CD4-positive, alpha-beta T cell treated with Interleukin-15 for 4 hours (primary cell): ENCODE results near the gene WWOX.

Experiments
- DNase-seq: peaks from one replicate; pipeline ENCODE4 v3.0.0-alpha.2; 2020; ENCODE audit warnings: low spot score

The WWOX gene

DNA sequence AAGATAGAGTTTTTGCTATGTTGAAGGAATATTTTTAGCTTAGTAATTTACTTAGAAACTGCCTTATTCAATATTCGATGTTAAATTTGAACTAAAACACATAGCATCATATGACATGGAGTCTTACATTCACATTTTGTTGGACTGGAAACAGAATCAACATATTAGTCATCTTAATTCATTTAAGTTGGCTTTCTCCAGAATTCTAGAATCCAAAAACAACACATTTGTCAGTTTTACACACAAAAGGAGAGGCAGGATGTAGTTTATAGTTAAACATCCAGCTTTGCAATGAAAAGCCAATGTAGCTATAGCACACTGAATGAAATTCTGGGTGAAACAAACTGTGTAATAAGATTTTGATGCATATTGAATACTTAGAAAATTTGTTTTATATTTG lies 43.3 kb downstream of the WWOX start:
- no peak for DNase-seq

DNA sequence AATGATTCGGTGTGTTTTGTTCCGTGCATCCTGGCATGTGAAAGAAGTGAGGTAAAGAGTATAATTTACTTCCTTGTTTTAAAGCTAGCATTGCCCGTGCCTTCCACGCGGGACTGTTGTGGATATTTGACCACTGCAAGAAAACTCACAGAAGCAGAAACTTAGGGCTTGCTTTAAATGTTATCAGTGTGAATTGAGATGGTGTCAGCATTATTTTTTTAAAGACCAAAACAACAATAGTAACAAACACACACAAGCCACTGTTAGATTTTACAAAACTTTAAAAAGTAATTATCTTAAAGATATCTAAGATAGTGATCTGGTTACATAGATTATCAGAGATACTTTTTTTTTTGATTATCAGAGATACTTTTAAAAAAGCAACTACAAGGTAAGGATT lies 47.4 kb downstream of the WWOX start:
- no peak for DNase-seq

DNA sequence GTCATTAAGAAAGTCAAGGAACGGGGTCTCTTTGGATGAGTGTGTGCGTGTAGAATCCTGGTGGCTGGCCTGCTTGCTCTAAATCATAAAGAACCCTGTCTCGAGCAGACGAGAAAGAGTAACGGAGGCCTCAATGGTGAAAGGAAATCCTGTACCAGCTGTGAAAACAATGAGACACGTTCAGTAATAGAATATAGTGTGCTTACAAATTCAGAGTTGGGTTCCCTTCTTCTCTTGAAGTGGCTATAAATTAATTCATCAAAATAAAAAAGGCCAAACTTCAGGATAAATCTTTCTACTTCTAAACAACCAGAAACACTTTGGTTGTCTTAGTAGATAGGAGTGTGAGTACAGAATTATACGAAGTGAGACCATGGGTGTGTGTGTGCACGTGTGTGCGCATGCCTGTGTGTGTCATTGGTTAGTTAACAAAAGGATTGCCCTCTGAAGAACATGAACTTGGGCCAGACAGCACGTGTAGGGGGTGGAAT lies 48.5 kb downstream of the WWOX start:
- DNase-seq, result no peak

DNA sequence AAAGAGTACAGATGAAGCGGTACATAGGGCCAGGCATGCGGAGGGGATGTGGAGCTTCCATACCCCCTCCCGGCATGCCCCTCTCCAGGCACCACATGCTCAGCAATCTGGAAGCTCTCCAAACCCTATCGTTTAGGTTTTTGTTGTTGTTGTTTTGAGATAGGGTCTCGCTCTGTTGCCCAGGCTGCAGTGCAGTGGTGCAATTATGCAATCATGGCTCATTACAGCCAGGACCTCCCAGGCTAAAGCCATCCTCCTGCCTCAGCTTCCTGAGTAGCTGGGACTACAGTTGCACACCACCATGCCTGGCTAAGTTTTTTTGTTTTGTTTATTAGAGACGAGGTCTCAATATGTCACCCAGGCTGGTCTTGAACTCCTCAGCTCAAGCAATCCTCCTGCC lies 50.8 kb downstream of the WWOX start:
- no peak for DNase-seq

DNA sequence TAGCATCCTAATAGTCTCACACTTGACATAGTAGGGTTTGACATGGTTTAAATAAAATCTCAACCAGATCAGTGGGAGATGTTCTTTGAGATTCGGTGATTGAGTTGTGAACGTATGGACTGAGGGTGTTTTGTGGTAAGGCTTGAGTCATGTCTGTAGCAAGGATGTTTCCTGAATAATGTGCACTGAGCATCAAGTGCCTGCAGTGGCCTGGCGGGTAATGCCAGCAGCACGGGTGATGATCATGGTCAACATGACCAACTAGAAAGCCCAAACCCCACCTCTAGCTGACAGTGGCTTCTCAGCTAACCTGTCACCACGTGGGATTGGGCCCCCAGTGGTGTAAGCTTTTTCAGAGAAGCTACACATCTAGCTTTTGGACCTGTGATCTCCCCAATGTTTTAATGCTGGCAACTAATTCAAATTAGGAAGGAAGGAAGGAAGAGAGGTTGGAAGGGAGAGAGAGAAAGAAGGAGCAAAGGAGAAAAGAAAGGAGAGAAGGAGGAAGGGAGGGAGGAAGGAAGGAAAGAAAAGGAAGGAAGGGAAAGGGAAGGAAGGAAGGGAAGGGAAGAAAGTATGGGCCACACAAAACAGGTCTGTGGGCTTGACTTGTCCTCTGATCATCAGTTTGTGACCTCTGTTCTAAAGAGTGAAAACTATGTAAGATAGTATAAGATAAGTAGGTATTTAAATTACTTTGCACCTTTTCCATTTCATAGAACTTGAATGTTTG lies 55.4 kb downstream of the WWOX start:
- no peak for DNase-seq

DNA sequence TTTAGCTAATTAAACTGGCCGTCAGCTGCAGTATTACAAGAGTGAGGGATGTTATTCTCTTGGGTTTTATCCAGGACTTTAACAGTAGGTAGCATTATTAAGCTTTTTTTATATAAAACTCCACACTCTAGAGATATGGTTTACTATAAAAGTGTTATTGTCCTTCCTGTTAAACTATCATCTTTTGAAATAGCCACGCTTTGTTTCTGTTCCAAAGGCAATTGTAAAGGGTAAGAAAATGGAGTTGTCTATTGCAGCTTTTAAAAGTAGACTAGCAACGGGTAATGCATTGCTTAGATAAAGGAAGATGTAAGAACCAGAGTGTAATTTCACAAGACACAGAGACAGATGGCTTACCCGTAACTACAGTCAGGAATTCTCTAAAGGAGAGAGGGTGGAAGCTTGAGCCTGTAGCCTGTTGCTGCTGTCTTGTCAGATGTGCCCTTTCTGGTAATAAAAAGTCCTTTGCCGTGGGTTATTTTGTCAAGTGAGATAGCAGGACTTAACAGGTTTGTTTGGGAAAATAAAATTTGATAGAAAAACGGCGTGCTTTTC lies 56.4 kb downstream of the WWOX start:
- DNase-seq, result no peak

DNA sequence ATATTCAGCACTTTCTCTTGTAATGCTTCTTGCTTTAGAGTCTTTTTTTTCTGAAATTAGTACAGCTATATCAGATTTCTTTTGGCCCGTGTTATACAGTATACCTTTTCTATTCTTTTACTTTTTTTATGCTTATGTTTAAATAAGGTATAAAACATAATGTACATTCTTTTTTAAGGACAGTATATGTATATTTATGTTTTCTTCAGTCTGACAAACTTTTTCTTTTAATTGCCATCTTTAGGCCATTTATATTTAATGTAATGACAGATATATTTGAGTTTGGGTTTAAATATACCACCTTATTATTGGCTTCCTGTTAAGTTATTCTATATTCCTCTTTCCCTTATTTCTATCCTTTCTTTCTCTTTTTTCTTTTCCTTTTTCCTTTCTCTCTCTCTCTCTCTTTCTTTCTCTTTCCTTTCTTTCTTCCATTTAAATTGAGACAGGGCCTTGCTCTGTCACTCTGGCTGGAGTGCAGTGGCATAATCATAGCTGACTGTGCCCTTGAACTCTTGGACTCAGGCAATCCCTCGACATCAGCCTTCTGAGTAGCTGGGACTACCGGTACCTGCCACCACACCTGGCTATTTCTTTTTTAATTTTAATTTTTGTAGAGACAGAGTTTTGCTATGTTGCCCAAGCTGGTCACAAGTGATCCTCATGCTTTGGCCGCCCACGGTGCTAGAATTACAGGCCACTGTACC lies 61.7 kb downstream of the WWOX start:
- no peak for DNase-seq

DNA sequence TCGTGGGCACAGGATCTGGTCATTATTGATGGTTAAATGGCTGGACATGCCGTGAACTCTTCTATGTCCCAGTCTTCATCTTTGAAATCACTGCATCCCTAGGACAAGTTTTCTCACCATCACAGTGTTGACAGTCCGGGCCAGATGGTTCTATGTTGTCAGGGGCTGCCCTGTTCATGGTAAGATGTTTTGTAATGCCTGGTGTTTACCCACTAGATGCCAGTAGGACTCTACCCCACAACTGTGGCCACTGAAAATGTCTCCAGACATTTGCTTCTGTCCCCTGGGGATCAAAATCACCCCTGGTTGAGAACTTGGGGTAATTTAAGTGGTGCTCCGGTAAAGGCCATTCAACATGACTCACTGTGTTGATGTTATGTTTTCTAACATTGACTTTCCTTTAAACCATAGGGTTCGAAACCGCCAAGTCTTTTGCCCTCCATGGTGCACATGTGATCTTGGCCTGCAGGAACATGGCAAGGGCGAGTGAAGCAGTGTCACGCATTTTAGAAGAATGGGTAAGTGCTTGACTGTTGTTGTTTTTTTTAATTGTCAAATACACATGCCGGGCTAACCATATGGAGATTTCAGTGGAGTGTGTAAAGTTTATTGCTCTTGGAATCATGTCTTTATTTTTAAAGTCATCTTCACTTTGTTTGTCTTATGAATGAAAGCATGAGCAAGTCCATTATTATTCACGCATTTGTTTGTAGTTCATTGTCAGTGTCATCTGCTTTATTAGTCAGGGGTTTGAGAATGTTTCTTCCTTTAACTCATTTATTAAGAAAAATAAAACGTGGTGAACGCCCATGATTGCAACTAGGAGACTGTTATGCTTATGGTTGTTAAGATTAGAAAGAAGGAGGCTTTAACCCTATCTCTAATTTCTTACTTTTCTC lies 64.6 kb downstream of the WWOX start:
- DNase-seq, result no peak

DNA sequence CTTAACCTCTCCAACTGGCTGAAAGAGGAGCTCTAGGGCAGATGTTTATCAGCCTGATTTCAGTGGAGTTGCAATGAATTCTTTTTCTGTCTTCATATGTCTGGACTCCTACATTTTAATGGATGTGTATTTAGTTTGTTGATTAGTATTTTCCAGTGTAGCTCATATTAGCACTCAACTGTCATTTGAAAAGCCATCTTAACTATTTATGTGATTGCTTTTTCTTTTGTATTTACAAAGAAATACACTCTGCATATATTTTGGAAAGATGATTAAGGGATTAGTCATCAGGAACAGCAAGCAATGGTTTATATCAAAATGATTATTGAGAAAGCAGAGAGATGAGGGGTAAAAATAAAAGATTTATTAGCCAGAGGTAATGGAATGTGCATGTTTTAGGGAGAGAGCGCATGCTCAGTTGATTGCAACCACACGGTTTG lies 71.1 kb downstream of the WWOX start:
- no peak for DNase-seq

DNA sequence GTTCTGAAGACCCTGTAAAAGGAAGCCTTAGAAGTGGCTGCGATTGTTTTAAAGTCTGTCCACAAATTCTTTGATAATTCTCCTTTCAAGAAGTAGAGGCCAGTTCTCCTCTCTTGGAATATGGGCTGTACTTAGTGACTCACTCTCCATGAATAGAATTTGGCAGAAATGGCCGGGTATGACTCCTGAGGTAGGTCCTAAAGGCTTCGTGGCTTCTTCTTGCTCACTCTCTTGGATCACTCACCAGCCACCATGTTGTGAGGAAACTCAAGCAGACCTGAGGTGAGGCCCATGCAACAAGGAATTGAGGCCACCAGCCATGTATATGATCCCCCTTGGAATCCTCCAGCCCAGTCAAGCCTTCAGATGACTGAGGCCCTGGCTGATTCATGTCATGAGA lies 75.8 kb downstream of the WWOX start:
- no peak for DNase-seq

DNA sequence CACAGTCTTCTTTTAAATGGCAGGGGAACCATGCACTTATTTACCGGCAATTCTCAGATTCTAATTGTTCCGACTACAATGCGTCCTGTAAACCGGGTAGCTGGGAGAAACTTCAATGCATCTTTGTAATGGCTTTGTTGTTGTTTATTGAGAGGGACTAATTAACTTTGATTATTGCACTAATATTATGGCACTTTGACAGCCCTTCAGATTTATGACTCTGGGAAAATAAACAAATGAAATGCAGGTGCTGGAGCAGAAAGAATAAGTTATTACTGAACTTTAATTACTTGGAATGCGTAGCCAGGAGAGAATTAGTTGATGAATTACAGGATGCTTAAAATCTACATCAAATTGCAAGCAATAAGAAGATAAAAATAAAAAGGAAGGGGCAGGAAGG lies 77.0 kb downstream of the WWOX start:
- no peak for DNase-seq

DNA sequence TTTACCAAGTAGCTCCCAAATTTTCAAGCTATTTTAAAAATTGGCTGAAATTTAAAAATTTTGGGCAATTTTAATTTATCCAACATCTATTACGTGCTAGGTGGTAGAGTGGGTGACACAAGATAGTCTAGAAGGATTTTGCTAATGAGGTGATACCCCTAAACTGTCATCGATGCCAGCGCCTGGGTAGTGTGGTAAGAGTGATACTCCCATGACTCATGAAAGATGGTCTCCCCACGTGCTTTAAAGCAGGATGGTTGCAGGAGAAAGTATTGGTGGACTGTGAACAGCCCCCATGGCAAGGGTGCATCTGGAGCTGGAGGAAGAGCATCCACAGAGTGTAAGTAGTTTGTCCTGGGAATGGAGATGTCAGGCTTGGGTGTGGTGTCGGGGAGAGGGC lies 77.8 kb downstream of the WWOX start:
- DNase-seq, result no peak

DNA sequence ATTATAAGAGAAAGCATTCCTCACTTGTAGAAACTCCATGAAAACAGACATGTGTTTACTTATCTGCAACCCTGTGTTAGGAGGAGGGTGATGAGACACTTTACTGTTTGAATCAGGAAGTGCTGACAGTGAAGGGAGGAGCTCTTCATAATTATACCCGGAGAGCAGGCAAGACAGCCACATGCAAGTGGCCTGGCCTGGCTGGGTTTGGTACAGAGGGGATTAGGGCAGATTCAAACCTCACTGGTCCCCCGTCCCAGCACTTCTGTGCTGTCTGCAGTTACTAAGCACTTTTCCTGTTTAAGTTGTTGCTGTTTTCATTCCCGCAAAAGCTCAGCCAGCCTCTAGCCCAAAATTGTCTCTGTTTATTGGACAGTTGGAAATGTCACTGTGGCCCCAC lies 78.5 kb downstream of the WWOX start:
- no peak for DNase-seq

DNA sequence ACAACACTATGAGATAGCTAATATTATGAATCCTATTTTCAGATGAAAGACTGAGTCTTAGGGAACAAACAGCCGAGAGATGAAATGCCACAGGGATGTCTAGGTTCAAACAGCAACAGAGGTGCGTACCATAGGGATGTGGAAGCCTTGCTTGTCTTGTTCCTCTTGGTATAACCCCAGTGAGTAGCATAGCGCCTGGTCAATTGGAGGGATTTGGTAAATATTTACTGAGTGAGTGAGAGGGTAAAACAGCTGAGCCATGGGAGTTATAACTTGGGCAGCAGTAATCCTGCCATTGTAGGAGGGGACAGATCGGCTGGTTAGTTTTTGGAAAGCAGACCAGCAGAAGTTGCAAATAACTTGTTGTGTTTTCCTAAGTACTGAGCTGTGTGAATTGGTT lies 80.2 kb downstream of the WWOX start:
- DNase-seq, result no peak

DNA sequence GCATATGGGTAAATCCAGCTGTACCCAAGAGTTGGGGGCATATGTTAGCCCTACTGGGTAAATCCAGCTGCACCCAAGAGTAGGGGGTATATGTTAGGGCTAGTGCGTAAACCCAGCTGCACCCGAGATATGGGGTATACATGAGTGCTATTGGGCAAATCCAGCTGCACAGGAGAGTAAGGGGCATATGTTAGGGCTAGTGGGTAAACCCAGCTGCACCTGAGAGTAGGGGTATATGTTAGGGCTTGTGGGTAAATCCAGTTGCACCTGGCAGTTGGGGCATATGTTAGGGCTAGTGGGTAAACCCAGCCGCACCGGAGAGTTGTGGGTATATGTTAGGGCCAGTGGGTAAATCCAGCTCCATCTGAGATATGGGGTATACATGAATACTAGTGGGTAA lies 80.9 kb downstream of the WWOX start:
- no peak for DNase-seq

DNA sequence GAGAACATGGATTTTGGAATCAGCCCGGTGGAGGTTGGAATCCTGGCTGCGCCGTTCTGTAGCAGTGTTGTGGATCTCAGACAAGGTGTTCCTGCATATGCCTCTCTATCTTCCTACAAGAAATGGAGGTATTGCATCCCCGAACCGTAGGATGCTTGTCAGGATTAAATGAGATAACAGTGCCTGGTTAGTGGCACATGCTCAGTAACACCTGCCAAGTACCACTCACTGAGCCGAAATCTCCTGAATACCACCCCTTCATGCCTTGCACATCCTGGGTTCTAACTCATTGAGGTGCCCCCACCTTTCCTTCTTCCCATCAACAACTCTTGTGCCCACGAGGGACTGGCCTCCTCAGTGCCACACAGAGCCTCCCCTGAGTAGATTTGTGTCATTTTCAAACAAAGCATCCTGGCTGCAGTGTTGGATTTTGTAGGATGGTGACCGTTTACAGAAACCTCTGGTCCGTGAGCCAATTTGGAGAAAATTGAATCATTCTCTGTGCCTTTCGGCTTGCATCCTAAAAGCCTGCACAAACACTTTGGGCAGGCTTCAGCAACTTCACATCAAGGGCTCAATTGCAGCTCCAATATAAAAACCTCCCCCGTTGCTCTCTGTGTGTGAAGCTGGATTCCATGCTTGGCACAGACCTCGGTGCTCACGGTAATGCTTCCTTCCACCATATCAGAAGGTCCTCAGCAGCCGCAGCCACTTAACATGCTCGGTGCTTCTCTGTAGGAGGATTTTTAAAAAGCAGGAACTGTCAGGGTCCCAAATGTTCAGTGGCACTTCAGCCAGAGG lies 84.2 kb downstream of the WWOX start:
- DNase-seq, result no peak

DNA sequence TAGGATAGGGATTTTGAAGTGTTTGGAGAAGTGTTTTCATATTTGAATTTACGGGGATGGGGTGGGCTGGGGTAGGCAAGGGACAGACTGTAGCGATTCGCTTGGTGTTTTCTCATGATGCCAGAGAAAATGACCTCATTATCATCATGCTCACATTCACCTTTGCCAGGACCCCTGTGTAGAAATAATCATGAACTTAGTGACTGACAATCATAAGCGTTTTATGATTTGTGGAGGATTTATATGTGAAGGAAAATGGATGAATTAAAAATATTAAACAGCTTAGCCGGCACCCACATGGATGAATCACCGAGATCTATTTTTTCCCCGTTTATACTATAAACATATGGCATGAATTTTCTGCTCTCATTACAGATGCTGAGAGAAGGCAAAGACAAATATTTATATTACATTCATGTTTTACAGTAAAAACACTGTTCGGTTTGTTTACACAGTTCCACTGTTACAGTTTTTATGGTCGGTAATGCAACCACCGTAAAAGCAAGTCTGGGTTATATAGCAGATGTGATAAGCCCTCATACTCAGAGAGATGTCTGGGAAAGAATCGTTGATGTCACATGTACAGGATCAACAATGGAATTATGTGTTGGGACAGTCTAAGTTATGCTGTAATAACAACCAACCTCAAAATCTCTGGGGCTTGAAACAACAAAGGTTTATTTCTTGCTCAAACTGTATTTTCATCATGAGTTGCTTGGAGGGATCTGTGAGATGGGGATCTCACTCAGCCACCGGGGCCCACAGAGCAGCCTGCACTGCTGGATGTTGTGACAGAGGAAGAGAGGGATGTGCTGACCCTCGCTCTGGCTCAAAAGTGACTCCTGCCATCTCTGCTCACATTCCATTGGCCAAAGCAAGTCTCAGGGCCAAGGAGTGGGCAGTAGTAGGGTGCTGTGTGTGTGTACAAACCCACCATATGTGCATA lies 85.1 kb downstream of the WWOX start:
- DNase-seq, result no peak

DNA sequence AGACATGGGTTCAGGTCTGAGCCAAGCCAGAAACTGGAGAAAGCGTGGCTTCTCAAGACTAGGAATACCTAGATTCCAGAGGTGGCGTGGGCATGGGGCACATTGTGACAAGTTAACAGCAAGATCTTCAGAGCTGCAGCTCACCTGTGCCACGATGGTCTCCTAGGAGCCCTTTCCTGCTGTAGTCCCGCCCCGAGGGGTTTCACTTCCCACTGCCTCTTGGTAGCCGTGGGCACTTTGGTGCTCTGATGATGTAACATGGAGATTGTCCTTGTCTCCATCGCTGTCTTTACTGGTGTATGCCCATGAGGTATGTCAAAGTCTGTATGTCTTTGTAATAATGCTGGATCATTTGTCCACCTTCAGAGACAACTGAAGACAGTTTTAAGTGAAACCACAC lies 89.7 kb downstream of the WWOX start:
- no peak for DNase-seq

DNA sequence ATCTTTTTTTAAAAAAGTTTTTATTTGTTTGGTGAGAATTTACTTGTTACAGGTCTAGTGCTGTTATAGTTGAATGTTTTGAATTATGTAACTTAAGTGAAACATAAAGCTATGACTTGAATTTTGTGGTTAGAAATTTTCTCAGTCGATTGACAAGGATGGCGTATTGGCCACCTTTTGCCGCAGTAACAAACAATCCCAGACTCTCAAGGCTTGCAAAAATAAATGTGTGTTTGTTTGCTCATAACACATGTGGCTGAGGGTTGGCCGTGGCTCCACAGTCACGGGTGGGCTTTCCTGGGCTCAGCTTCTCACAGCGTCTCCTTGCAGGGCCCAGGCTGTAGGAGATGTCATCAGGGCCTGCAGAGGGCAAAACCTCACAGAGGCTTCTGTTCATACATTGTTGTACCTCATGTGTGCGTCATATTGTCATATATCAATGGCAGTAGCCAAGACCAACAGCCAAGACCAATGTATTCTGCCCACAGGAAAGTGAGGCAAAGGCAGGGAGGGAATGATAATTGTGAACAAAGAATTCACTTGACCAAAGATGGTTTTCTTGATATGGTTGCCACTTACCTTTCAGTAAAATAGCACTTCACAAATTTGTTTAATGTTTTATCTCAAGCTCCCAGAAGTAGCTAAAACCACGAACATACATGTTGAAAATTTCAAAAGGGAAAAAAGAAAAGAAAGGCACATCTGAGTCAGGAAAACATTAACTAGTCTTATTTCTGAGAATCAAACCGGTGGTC lies 93.5 kb downstream of the WWOX start:
- no peak for DNase-seq

DNA sequence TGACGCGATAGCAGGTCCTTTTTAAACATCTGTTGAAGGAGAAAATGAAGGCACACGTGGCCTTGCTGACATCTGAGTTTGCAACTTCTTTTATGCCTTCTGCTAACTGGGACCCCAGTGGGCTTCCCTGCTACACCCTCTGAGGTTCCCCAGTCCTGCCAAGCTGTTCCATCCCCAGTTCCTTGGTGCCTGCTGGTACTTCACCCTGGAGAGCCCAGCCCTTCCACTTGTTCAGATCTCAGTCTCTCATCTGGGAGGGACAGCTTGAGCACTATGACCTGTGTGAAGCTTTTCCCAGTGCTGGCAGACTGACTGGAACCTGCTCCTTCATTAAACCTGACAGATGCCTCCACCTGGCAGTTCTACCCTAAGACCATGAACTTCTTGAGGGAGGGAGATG lies 95.5 kb downstream of the WWOX start:
- DNase-seq, result no peak
